Liver (tissue), 9 donors: ENCODE measurements around the gene UBALD2. TPM values are rescaled to one million over a fixed set of nuclear protein-coding genes. Genes with fewer than 3 reads are reported as not detected.

Experiments used
- DNase-seq: peaks from one replicate; pipeline ENCODE4 v3.0.0-alpha.2; 2017; ENCODE audit warnings: low spot score
- H3K27ac ChIP-seq, 2 donors: one replicate each; pipeline ENCODE4 v1.7.0; 2013; ENCODE audit warnings: inconsistent platforms in 2 of 2, low read length in 2 of 2, control low read depth in 1 of 2, low read depth in 1 of 2, mild to moderate bottlenecking in 1 of 2
- H3K27me3 ChIP-seq, 4 donors: one replicate each; pipeline versions ENCODE4 v1.6.1 to v1.7.0; 2013; ENCODE audit warnings: low read length in 3 of 4, inconsistent platforms in 1 of 4, mild to moderate bottlenecking in 1 of 4, moderate library complexity in 1 of 4; ENCODE audit not compliant: control insufficient read depth in 4 of 4, insufficient read depth in 4 of 4
- H3K36me3 ChIP-seq, 4 donors: one replicate each; pipeline versions ENCODE4 v1.6.1 to v1.7.0; 2013; ENCODE audit warnings: low read length in 3 of 4, mild to moderate bottlenecking in 3 of 4, low read depth in 1 of 4, moderate library complexity in 1 of 4; ENCODE audit not compliant: control insufficient read depth in 4 of 4, insufficient read depth in 3 of 4
- H3K4me1 ChIP-seq, 4 donors: one replicate each; pipeline versions ENCODE4 v1.6.1 to v1.7.0; 2013; ENCODE audit warnings: low read length in 3 of 4, mild to moderate bottlenecking in 3 of 4, moderate library complexity in 1 of 4; ENCODE audit not compliant: control insufficient read depth in 4 of 4, insufficient read depth in 4 of 4
- H3K4me3 ChIP-seq, 3 donors: one replicate each; pipeline versions ENCODE4 v1.6.1 to v1.7.0; 2013; ENCODE audit warnings: low read length in 3 of 3, control low read depth in 1 of 3, low read depth in 1 of 3, mild to moderate bottlenecking in 1 of 3
- H3K9ac ChIP-seq, 2 donors: one replicate each; pipeline ENCODE4 v1.7.0; 2013; ENCODE audit warnings: low read length in 2 of 2, mild to moderate bottlenecking in 2 of 2, moderate library complexity in 2 of 2, control low read depth in 1 of 2, low read depth in 1 of 2
- H3K9me3 ChIP-seq, 4 donors: one replicate each; pipeline versions ENCODE4 v1.6.1 to v1.7.0; 2013; ENCODE audit warnings: low read length in 3 of 4; ENCODE audit not compliant: control insufficient read depth in 4 of 4
- CTCF ChIP-seq: fragments of 150-350 bp; IDR thresholded peaks from 2 replicates; pipeline ENCODE4 v1.5.1; 2017; ENCODE audit warnings: improper control_type of control experiment, low read depth, low read length; ENCODE audit not compliant: missing input control
- EGR1 ChIP-seq, 2 donors: IDR thresholded peaks; 2 replicates each; pipeline ENCODE4 v1.6.1; 2016 to 2018; ENCODE audit warnings: antibody characterized with exemption in 2 of 2, low read depth in 2 of 2
- FOXA1 ChIP-seq: IDR thresholded peaks from 2 replicates; pipeline ENCODE4 v1.6.1; 2016; ENCODE audit warnings: antibody characterized with exemption
- FOXA2 ChIP-seq: IDR thresholded peaks from 2 replicates; pipeline ENCODE4 v1.6.1; 2016; ENCODE audit warnings: antibody characterized with exemption
- GABPA ChIP-seq, 2 donors: IDR thresholded peaks in 1 of 2; conservative IDR thresholded peaks in 1 of 2; 2 replicates each; pipeline ENCODE4 v1.6.1; 2016; ENCODE audit warnings: antibody characterized with exemption in 2 of 2, mild to moderate bottlenecking in 1 of 2, moderate library complexity in 1 of 2
- HNF4A ChIP-seq, 2 donors: conservative IDR thresholded peaks; 2 replicates each; pipeline ENCODE4 v1.6.1; 2016; ENCODE audit warnings: antibody characterized with exemption in 2 of 2, mild to moderate bottlenecking in 2 of 2
- HNF4G ChIP-seq: IDR thresholded peaks from 2 replicates; pipeline ENCODE4 v1.6.1; 2016; ENCODE audit warnings: antibody characterized with exemption
- JUND ChIP-seq, 2 donors: IDR thresholded peaks; 2 replicates each; pipeline ENCODE4 v1.6.1; 2016; ENCODE audit warnings: antibody characterized with exemption in 2 of 2
- NR2F2 ChIP-seq: IDR thresholded peaks from 2 replicates; pipeline ENCODE4 v1.6.1; 2016; ENCODE audit warnings: antibody characterized with exemption
- RAD21 ChIP-seq, 2 donors: IDR thresholded peaks; 2 replicates each; pipeline ENCODE4 v1.6.1; 2016; ENCODE audit warnings: antibody characterized with exemption in 2 of 2, mild to moderate bottlenecking in 2 of 2
- REST ChIP-seq: IDR thresholded peaks from 2 replicates; pipeline ENCODE4 v1.6.1; 2016; ENCODE audit warnings: antibody characterized with exemption, mild to moderate bottlenecking
- RXRA ChIP-seq, 2 donors: IDR thresholded peaks; 2 replicates each; pipeline ENCODE4 v1.6.1; 2017 to 2018; ENCODE audit warnings: antibody characterized with exemption in 2 of 2, mild to moderate bottlenecking in 1 of 2
- SP1 ChIP-seq: IDR thresholded peaks from 2 replicates; pipeline ENCODE4 v1.6.1; 2018; ENCODE audit warnings: antibody characterized with exemption, mild to moderate bottlenecking
- YY1 ChIP-seq: IDR thresholded peaks from 2 replicates; pipeline ENCODE4 v1.6.1; 2016; ENCODE audit warnings: antibody characterized with exemption, mild to moderate bottlenecking
- ZBTB33 ChIP-seq: IDR thresholded peaks from 2 replicates; pipeline ENCODE4 v1.6.1; 2016; ENCODE audit warnings: antibody characterized with exemption
- WGBS: extraction: QIAGEN DNeasy Blood & Tissue Kit; methylation state at CpG from one replicate; pipeline ENCODE4 v1.1.7; 2013; 5-methylcytosine and 5-hydroxymethylcytosine counted together
- polyA plus RNA-seq, 2 donors: library from polyadenylated mRNA; stranded (reverse) in 1 of 2; unstranded in 1 of 2; fragments of 200-250 nt in 1 of 2; fragments of >200 nt in 1 of 2; fragmentation: Nextera tagmentation in 1 of 2; extraction: Ambion mirVana in 1 of 2; gene quantifications; one replicate each; pipeline versions ENCODE4 v1.2.1 to v1.2.3, GENCODE V29; 2013 to 2015
- total RNA-seq, 2 donors: library from RNA; depleted of rRNA; stranded (reverse); fragments of >200 nt; gene quantifications; one replicate each; pipeline ENCODE4 v1.2.3, GENCODE V29; 2014
- TF ChIP-seq, protein P1 (sequence below): IDR thresholded peaks from 2 replicates; pipeline ENCODE4 v1.6.1; 2016; ENCODE audit warnings: antibody characterized with exemption
- TF ChIP-seq, protein P2 (sequence below): IDR thresholded peaks from 2 replicates; pipeline ENCODE4 v1.6.1; 2016; ENCODE audit warnings: antibody characterized with exemption
- donor health status: healthy.
- donor health status: healthy.
- donor health status: healthy.
- donor health status: healthy.
- donor health status: healthy.

Gene UBALD2
- total and polyA plus RNA-seq, 4 donors = 1.4 to 6.5 (median 3.6) TPM

DNA sequence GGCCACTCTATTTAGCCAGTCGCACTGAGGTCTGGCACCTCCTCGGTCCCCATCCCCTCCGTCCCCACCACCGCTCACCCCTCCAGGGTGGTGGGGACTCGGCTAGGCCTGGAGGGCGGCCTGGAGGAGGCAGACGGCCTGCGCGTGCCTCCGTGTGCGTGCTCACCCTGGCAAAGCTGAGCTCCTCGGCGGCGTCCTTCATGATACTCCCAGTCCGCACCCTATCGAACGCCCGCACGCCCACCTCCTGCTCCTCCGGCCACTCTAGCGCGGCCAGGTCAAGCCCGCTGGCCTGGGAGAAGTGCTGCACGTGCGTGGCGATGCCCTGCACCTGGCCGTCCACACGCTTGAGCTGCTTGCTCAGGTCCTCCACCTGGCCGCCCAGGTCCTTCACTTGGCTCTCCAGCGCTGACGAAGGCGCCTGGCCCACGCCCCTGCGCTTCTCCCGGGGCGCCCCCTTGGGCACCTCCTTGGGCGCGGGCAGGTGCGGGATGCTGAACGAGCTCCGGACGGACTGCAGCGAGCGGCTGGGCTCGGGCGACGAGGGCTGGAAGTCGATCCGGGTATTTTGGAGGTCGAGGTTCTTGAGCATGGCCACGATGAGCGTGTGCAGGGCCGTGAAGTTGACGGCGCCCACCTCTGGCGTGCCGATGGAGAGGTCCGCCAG is 42.3 kb downstream of the UBALD2 start:
- no peak for DNase-seq
- Histone ChIP-seq H3K9me3 (no peaks in the 10 kb centered on the region), H3K27ac (no peak overlapping the region), H3K4me3 (no peak overlapping the region), H3K36me3 (peaks cover 7 to 28% (median 17%) of the 10 kb centered on the region in 4 donors), H3K27me3 (no peaks in the 10 kb centered on the region), H3K9ac (no peak overlapping the region), H3K4me1 (no peaks in the 10 kb centered on the region)
- TF ChIP-seq NR2F2 = no peak
- TF ChIP-seq, protein P1, sequence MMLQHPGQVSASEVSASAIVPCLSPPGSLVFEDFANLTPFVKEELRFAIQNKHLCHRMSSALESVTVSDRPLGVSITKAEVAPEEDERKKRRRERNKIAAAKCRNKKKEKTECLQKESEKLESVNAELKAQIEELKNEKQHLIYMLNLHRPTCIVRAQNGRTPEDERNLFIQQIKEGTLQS = no peak
- no peak for TF ChIP-seq SP1
- TF ChIP-seq RXRA (IDR thresholded peaks at IDR 0.05) = no peak
- TF ChIP-seq FOXA2 = no peak
- TF ChIP-seq, protein P2, sequence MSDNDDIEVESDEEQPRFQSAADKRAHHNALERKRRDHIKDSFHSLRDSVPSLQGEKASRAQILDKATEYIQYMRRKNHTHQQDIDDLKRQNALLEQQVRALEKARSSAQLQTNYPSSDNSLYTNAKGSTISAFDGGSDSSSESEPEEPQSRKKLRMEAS = no peak
- no peak for TF ChIP-seq RAD21 (IDR thresholded peaks at IDR 0.05)
- TF ChIP-seq EGR1 (IDR thresholded peaks at IDR 0.05; ENCODE audit: low read depth in 2 of 2) = no peak
- TF ChIP-seq REST = no peak
- TF ChIP-seq GABPA (IDR thresholded peaks at IDR 0.05 in 1 of 2, conservative IDR thresholded peaks at IDR 0.05 in 1 of 2) = no peak
- 97% methylated on average over 58 of the region's 58 CpGs for WGBS

DNA sequence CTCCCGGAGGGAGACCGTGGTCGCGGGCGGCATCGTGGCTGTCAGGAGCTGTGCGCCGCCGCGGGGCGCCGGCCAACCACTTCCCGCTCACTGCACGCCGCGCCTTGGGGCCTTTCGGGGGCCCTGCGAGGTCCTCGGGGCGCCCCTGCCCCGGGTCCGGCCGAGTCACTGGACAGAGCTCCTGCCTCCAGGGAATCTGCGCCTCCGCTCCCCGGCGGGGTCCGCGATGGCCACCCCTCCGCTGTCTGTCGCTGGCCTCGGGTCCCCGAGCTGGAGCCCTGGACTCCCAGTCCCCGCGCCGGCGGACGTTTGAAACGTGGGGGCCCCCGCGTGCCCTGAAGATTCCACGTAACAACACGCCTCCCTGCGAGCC is 42.8 kb downstream of the UBALD2 start, which contains the start of gene QRICH2:
TSS of gene QRICH2 (minus strand) at position 311 of the 373 bp plus-strand sequence. CDS start at position 33, 278 bp downstream.
- DNase-seq = no peak
- no peak for TF ChIP-seq RAD21 (IDR thresholded peaks at IDR 0.05)
- no peak for TF ChIP-seq REST
- no peak for TF ChIP-seq RXRA (IDR thresholded peaks at IDR 0.05)
- no peak for TF ChIP-seq YY1
- TF ChIP-seq HNF4A (conservative IDR thresholded peaks at IDR 0.05) = no peak
- no peak for TF ChIP-seq HNF4G
- TF ChIP-seq, protein P1 = no peak
- no peak for TF ChIP-seq CTCF
- TF ChIP-seq JUND (IDR thresholded peaks at IDR 0.05) = no peak
- no peak for TF ChIP-seq EGR1 (IDR thresholded peaks at IDR 0.05; ENCODE audit: low read depth in 2 of 2)
- TF ChIP-seq FOXA2 = no peak
- no peak for TF ChIP-seq SP1
- TF ChIP-seq, protein P2 = no peak
- no peak for TF ChIP-seq ZBTB33
- no peak for TF ChIP-seq NR2F2
- no peak for TF ChIP-seq FOXA1
- no peak for TF ChIP-seq GABPA (IDR thresholded peaks at IDR 0.05 in 1 of 2, conservative IDR thresholded peaks at IDR 0.05 in 1 of 2)
- peaks cover 7 to 33% (median 19%) of the 10 kb centered on the region in 4 donors for H3K36me3 ChIP-seq
- no peaks in the 10 kb centered on the region for H3K4me1 ChIP-seq
- no peak within 1 kb of the TSS for H3K4me3 ChIP-seq
- no peaks in the 10 kb centered on the region for H3K27me3 ChIP-seq
- H3K9ac ChIP-seq = no peak within 1 kb of the TSS
- no peak within 1 kb of the TSS for H3K27ac ChIP-seq
- 97% methylated on average over 44 of the region's 44 CpGs for WGBS
- no peaks in the 10 kb centered on the region for H3K9me3 ChIP-seq
